Measurements from ENCODE around the gene TRMT61A. TPM values are rescaled to one million over a fixed set of nuclear protein-coding genes. Genes with fewer than 3 reads are reported as not detected.
"Not testable (repeated sequence)": the region's sequence is repeated elsewhere in the genome, so short reads cannot be mapped to it uniquely, and the experiment has no call there.

Gene TRMT61A
- total RNA-seq, 6 experiments from 2014 or later = 12.0 to 14.9 (median 13.4) TPM

- TF ChIP-seq, protein P1, sequence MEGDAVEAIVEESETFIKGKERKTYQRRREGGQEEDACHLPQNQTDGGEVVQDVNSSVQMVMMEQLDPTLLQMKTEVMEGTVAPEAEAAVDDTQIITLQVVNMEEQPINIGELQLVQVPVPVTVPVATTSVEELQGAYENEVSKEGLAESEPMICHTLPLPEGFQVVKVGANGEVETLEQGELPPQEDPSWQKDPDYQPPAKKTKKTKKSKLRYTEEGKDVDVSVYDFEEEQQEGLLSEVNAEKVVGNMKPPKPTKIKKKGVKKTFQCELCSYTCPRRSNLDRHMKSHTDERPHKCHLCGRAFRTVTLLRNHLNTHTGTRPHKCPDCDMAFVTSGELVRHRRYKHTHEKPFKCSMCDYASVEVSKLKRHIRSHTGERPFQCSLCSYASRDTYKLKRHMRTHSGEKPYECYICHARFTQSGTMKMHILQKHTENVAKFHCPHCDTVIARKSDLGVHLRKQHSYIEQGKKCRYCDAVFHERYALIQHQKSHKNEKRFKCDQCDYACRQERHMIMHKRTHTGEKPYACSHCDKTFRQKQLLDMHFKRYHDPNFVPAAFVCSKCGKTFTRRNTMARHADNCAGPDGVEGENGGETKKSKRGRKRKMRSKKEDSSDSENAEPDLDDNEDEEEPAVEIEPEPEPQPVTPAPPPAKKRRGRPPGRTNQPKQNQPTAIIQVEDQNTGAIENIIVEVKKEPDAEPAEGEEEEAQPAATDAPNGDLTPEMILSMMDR (IDR thresholded peaks at IDR 0.05) = no peak
- peaks cover 37% of the 10 kb centered on the region for H3K36me3 Mint-ChIP-seq (ENCODE audit: low read depth)
- H3K4me3 Mint-ChIP-seq = no peak overlapping the region
- no peak for DNase-seq
- H3K9me3 Mint-ChIP-seq = no peaks in the 10 kb centered on the region
- no peak overlapping the region; the same call in 1 of the 2 replicates for H3K27ac Mint-ChIP-seq
- H3K4me1 Mint-ChIP-seq (ENCODE audit: low read depth) = no peaks in the 10 kb centered on the region
- peaks cover 20% of the 10 kb centered on the region for H3K27me3 Mint-ChIP-seq (ENCODE audit: insufficient read depth)
Measured at GRCh38 chr14:103509864-103510723, 18.9 kb upstream of the TRMT61A start.

DNA sequence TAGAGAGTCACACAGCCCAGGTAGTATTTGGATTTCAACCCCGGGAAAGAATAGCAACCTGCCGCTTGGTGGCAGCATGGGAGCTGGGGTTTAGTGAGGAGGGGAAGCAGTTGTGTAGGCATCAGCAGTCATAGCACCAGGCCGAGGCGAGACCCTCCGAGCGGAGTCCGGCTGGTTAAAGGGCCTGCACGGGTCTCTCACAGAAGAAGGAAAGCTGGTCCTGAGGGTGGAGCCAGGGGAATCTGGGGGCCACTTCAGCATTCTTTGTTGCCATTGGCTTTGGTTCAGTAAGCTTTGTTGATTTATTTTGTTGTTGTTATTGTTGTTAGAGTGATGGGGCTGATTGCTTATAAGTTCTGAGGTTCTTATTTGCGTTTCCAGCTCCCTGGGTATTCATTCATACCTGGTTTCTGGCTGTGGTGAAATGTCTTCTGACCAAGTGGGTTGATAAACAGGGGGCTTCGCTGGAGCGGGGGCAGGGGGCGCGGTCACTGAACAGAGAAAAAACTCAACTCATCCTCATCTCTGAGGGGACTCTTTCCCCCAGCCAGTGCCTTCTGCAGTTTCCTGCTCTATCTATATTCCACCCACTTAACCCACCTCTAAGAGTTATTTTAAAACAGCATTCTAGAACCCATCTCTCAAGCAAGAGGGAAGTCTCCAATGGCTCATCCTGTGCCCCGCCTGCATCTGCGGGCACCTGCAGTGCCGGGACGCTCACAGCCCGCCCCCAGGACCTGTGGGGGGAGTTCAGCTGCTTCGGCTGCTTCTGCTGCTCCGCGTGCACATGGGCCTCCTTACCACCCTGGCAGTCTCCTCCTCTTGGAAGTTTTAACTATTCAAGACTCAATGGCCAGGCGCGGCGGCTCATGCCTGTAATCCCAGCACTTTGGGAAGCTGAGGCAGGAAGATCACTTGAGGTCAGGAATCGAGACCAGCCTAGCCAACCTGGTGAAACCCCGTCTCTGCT lies 18.0 kb upstream of the TRMT61A start:
- no peak for DNase-seq
- Mint-ChIP-seq H3K27me3 (ENCODE audit: insufficient read depth) (peaks cover 12% of the 10 kb centered on the region), H3K27ac (no peak overlapping the region; the same call in 1 of the 2 replicates), H3K36me3 (ENCODE audit: low read depth) (peaks cover 31% of the 10 kb centered on the region), H3K4me1 (ENCODE audit: low read depth) (no peaks in the 10 kb centered on the region), H3K4me3 (no peak overlapping the region), H3K9me3 (no peaks in the 10 kb centered on the region)
- TF ChIP-seq, protein P1 (IDR thresholded peaks at IDR 0.05) = no peak

GRCh38 chr14:103512180-103512579 lies 16.8 kb upstream of the TRMT61A start:
- not testable (repeated sequence) for H3K9me3 Mint-ChIP-seq; H3K4me3 Mint-ChIP-seq; DNase-seq; H3K4me1 Mint-ChIP-seq (ENCODE audit: low read depth); H3K27ac Mint-ChIP-seq
- H3K27me3 Mint-ChIP-seq (ENCODE audit: insufficient read depth) = peaks cover 16% of the 10 kb centered on the region
- peaks cover 31% of the 10 kb centered on the region for H3K36me3 Mint-ChIP-seq (ENCODE audit: low read depth)

GRCh38 chr14:103512701-103513611 lies 16.0 kb upstream of the TRMT61A start:
- TF ChIP-seq, protein P1 (IDR thresholded peaks at IDR 0.05) = no peak
- H3K36me3 Mint-ChIP-seq (ENCODE audit: low read depth) = peaks cover 25% of the 10 kb centered on the region
- H3K27me3 Mint-ChIP-seq (ENCODE audit: insufficient read depth) = peaks cover 17% of the 10 kb centered on the region
- H3K4me1 Mint-ChIP-seq (ENCODE audit: low read depth) = peaks cover 8% of the 10 kb centered on the region
- H3K27ac Mint-ChIP-seq = no peak overlapping the region; the same call in 1 of the 2 replicates
- DNase-seq = no peak
- H3K4me3 Mint-ChIP-seq = no peak overlapping the region; the same call in 1 of the 2 replicates
- no peaks in the 10 kb centered on the region for H3K9me3 Mint-ChIP-seq

DNA sequence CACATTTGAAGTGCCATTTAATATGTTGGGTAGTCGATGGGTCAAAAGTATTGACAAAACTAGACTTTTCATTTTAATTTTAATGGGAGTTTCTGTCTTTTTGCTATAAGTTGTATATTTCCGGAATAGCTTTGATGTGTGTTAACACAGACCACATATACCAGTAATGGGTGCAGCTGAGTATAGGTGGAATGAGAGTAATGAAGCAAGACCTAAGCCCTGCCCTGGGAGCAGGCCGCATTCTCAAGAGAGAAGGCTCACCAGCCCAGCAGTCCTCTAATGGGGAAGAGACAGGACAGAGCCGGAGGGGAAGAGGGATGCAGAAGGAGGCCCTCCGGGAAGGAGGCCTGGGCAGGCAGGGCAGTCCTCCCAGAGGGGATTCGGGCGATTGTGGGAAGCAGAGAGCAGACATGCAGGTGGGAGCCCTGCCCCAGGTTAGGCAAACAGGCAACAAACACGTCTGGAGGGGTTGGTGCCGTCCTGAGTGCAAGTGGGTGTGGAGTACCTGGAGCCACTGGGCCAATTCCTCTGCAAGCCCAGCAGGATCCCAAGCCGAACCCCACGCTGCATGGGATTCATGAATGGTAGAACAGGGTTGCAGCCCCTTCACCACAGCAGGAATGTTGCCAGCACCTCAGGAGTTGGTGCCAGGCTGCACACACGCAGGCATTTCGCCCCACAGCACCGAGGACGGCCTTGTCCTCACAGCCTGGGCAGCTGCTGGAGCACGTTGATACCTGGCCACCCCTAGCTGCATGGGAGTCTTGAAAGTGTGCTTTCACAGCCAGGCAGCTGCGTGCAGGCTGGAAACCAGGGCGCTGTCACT lies 14.2 kb upstream of the TRMT61A start:
- H3K4me3 Mint-ChIP-seq = no peak overlapping the region
- H3K27ac Mint-ChIP-seq = no peak overlapping the region; the same call in 1 of the 2 replicates
- peaks cover 22% of the 10 kb centered on the region for H3K27me3 Mint-ChIP-seq (ENCODE audit: insufficient read depth)
- H3K36me3 Mint-ChIP-seq (ENCODE audit: low read depth) = peaks cover 16% of the 10 kb centered on the region
- peaks cover 24% of the 10 kb centered on the region for H3K4me1 Mint-ChIP-seq (ENCODE audit: low read depth)
- TF ChIP-seq, protein P1 (IDR thresholded peaks at IDR 0.05) = no peak
- no peaks in the 10 kb centered on the region for H3K9me3 Mint-ChIP-seq
- DNase-seq = no peak

Measured in HFFc6 (cell line).